ENCODE measurements around the gene PPP6R2. TPM values are rescaled to one million over a fixed set of nuclear protein-coding genes. Genes with fewer than 3 reads are reported as not detected.
A peak's percentile ranks its signal among the peaks of the same experiment; 100 is the strongest.

Gene PPP6R2
- total and polyA plus RNA-seq, 2 donors (not counting 3 experiments of a cell fraction or from before 2014, with no cell fraction given) = 38.6 to 54.6 TPM

- Histone ChIP-seq H3K27me3 (ENCODE audit: control insufficient read depth in 2 of 2, insufficient read depth in 2 of 2, low read length in 2 of 2) (no peaks in the 10 kb centered on the region), H4K20me1 (replicated peaks; ENCODE audit: control insufficient read depth, extremely low read depth, insufficient read depth, low read length) (peaks cover 3% of the 10 kb centered on the region), H3K36me3 (ENCODE audit: control insufficient read depth in 2 of 2, extremely low read depth in 1 of 2, insufficient read depth in 2 of 2, low read length in 2 of 2) (no peaks in the 10 kb centered on the region), H3K9me1 (replicated peaks; ENCODE audit: control insufficient read depth, extremely low read depth, insufficient read depth, low read length) (no peaks in the 10 kb centered on the region), H2AFZ (ENCODE audit: low read depth, low read length) (no peak overlapping the region), H3K4me2 (ENCODE audit: insufficient read depth, low read length) (peak overlapping the region; percentile 65), H3K9me3 (replicated peaks; ENCODE audit: control insufficient read depth, insufficient read depth, low read length) (no peaks in the 10 kb centered on the region), H3K27ac (ENCODE audit: insufficient read depth, low read depth, low read length) (no peak overlapping the region), H3K4me3 (replicated peaks in 1 of 3; ENCODE audit: insufficient read depth in 1 of 3, low read depth in 1 of 3, low read length in 3 of 3) (peak overlapping the region; percentile 47 to 77 (median 58)), H3K9ac (replicated peaks; ENCODE audit: extremely low read depth, insufficient read depth, low read length) (peak overlapping the region; percentile 76), H3K79me2 (ENCODE audit: control insufficient read depth, insufficient read depth, low read length) (peaks cover 52% of the 10 kb centered on the region), H3K4me1 (ENCODE audit: control insufficient read depth, extremely low read depth, insufficient read depth, low read length) (peaks cover 17% of the 10 kb centered on the region)
- POLR2A ChIA-PET = no interaction called here
- CTCF ChIA-PET = interaction anchor here (1.0 to 1.6 kb wide), 2 partner anchors 23 to 33 kb away, joined by 3 to 8 read pairs; partner anchors contain the start of gene LMF2
- no peak for TF ChIP-seq JUN (IDR thresholded peaks at IDR 0.05; ENCODE audit: borderline replicate concordance, insufficient read depth, insufficient read length, low read depth)
- no peak for TF ChIP-seq EZH2 (IDR thresholded peaks at IDR 0.05; ENCODE audit: borderline replicate concordance, low read depth, low read length, severe bottlenecking)
- no peak for TF ChIP-seq POLR2AphosphoS5 (IDR thresholded peaks at IDR 0.05; ENCODE audit: insufficient read depth, low read depth, low read length)
- TF ChIP-seq MAX (IDR thresholded peaks at IDR 0.05; ENCODE audit: insufficient read depth, insufficient read length) = no peak
- no peak for TF ChIP-seq MYC (IDR thresholded peaks at IDR 0.05; ENCODE audit: low read depth, low read length)
- TF ChIP-seq GATA2 (IDR thresholded peaks at IDR 0.05; ENCODE audit: insufficient read depth, insufficient read length, low read depth, low read length) = no peak
- TF ChIP-seq FOS (IDR thresholded peaks at IDR 0.05; ENCODE audit: borderline replicate concordance, insufficient read depth, low read length) = no peak
- TF ChIP-seq, protein P1, sequence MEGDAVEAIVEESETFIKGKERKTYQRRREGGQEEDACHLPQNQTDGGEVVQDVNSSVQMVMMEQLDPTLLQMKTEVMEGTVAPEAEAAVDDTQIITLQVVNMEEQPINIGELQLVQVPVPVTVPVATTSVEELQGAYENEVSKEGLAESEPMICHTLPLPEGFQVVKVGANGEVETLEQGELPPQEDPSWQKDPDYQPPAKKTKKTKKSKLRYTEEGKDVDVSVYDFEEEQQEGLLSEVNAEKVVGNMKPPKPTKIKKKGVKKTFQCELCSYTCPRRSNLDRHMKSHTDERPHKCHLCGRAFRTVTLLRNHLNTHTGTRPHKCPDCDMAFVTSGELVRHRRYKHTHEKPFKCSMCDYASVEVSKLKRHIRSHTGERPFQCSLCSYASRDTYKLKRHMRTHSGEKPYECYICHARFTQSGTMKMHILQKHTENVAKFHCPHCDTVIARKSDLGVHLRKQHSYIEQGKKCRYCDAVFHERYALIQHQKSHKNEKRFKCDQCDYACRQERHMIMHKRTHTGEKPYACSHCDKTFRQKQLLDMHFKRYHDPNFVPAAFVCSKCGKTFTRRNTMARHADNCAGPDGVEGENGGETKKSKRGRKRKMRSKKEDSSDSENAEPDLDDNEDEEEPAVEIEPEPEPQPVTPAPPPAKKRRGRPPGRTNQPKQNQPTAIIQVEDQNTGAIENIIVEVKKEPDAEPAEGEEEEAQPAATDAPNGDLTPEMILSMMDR (IDR thresholded peaks at IDR 0.05; ENCODE audit: extremely low read depth in 1 of 2, insufficient read depth in 1 of 2, low read depth in 1 of 2, low read length in 2 of 2) = no peak
- TF ChIP-seq POLR2A (IDR thresholded peaks at IDR 0.05; ENCODE audit: low read depth, low read length) = no peak
- no TSS peak for BruUV-seq (replicated peaks)
- intact Hi-C loops (cut with micrococcal nuclease) (loop anchor here (2.0 kb wide), 1 partner anchor 25 kb away; no protein-coding TSS in a partner anchor), dilution Hi-C loops (cut with MboI; ENCODE audit: extremely low pct_ligation_motif_present, low sequenced_read_pairs) (no loop called here)
- DNase-seq (ENCODE audit: low read depth, low spot score) (peak; percentile 47), FAIRE-seq (peak; percentile 72)
These were observed 130.9 kb downstream of the PPP6R2 start for GRCh38 chr22:50473855-50474671.
